Subcutaneous adipose tissue (tissue), 4 donors: ENCODE measurements around the gene RAD51B. TPM values are rescaled to one million over a fixed set of nuclear protein-coding genes. Genes with fewer than 3 reads are reported as not detected.

Experiments
- total RNA-seq, 4 donors: library from RNA; depleted of rRNA; stranded (reverse); fragments of >200 nt; gene quantifications; one replicate each; pipeline ENCODE4 v1.1.0, GENCODE V29; 2016
- TF ChIP-seq, protein P1 (sequence below): fragments of 450-650 bp; IDR thresholded peaks from one replicate; pipeline ENCODE4 v1.5.1; 2016; ENCODE audit warnings: low read depth, mild to moderate bottlenecking, control low read depth, antibody characterized with exemption, moderate library complexity

Gene RAD51B
- total RNA-seq, 4 donors from 2014 or later: 9.7 to 24.1 (median 16.7) TPM

DNA sequence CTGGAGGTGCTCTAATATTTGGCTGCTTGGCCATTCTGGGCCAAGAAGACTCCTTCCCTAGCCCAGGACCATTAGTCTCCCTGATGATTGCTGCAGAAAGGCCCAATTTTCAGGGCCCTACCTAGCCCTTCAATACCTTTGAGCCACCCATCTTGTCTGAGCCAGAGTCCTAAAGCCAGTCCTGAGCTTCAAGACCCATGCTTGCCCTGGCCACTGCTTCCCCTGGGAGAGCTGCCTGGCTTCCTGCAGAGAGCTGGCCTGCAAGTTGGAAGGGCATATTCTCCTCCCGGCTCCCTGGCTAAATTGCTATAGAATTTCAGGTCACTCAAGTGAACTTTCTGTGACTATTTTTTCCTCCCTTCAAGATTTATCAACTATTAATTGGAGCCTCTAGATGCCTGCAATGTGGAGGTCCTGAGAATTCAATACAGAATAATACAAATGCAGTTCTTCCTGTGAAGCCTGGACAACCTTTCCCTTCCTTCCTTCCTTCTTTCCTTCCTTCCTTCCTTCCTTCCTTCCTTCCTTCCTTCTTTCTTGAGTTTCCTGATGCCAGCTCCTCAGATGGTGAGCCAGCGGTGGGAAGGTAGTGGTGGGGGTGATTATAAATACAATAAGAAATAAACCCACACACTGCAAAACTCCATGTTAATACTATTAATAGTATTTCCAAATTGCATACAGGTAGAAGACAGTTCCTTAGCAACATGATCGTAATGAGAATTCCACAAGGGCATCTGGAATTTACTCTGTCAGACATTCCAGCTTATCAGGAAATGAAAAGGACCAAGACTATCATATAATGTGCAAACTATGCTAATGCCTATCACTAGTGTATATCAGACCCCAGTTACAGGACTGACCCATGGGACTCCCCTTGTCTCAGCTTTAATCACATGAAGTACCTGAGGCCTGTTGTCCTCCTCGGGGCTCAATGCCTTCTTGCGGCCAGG is 865.2 kb downstream of the RAD51B start:
- TF ChIP-seq, protein P1, sequence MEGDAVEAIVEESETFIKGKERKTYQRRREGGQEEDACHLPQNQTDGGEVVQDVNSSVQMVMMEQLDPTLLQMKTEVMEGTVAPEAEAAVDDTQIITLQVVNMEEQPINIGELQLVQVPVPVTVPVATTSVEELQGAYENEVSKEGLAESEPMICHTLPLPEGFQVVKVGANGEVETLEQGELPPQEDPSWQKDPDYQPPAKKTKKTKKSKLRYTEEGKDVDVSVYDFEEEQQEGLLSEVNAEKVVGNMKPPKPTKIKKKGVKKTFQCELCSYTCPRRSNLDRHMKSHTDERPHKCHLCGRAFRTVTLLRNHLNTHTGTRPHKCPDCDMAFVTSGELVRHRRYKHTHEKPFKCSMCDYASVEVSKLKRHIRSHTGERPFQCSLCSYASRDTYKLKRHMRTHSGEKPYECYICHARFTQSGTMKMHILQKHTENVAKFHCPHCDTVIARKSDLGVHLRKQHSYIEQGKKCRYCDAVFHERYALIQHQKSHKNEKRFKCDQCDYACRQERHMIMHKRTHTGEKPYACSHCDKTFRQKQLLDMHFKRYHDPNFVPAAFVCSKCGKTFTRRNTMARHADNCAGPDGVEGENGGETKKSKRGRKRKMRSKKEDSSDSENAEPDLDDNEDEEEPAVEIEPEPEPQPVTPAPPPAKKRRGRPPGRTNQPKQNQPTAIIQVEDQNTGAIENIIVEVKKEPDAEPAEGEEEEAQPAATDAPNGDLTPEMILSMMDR: no peak

DNA sequence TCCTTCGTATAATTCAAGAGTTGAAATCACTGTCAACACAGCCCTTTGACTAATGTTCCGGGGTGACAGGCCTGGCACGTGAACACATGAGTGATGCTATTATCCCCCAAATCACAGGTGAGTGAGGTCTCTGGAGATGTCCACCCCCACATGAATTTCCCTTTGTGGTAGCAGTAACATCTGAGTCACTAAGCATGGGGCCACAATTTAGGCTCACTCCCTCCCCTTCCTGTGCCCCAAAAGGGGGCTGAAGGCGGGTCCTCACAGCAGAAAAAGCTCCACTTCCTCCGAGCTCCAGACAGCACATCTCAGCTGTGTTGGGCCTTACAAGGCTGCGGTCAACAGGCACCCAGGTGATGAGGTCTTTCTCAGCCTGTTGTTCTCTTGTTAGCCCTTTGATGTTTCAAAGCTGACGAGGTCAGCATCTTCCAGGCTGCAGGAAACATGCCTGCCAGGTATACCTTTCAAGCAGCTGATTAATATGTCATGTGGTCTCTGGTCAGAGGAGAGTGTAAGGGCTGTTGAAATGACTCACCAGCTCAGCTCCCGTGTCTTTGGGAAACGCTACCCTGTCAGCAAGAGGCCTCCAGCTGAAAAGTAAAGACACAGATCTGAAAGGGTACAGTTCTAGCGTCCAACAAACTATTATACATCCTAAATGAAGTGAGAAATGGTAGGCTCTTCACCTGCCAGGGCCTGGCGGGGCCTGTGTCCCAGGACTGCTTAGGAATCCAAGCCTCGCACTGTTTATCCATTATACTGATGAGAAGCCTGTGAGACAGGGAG is 866.0 kb downstream of the RAD51B start:
- TF ChIP-seq, protein P1: no peak

DNA sequence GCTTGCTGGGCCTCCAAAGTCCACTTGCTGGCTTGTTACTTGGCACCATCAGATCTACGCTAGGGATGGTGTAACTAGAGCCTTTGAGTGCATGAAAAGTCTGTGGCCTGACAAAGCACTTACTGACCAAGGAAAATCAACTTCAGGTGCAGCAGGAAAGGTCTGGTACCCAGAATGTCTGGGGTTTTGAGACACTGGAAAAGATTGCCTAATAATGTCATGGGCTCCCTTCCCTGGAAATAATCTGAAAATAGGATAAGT is 866.6 kb downstream of the RAD51B start:
- TF ChIP-seq, protein P1: no peak

DNA sequence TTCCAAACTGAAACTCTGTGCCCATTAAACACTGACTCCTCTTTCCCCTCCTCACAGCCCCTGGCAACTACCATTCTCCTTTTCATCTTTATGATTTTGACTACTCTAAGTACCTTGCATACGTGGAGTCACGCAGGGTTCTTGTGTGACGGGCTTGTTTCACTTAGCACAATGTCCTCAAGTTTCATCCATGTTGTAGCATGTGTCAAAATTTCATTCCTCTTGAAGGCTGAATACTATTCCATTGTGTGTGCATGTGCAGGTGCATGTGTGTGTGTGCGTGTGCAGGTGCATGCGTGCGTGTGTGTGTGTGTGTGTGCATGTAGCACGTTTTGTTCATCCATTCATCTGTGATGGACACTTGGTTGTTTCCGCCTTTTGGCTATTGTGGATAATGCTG is 867.1 kb downstream of the RAD51B start:
- TF ChIP-seq, protein P1: no peak

DNA sequence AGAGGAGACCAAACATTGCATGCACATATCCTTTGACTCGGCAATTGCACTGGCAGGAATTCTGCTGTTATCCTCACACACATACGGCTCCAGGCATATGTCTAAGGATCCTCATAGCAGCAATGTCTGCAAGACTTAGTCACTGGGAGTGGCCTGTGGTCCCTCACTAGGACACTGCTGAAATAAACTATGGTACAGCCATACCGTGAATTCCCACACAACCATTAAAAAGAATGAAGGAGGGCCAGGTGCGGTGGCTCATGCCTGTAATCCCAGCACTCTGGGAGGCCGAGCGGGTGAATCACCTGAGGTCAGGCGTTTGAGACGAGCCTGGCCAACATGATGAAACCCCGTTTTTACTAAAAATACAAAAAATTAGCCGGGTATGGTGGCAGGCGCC is 868.2 kb downstream of the RAD51B start:
- TF ChIP-seq, protein P1: no peak

DNA sequence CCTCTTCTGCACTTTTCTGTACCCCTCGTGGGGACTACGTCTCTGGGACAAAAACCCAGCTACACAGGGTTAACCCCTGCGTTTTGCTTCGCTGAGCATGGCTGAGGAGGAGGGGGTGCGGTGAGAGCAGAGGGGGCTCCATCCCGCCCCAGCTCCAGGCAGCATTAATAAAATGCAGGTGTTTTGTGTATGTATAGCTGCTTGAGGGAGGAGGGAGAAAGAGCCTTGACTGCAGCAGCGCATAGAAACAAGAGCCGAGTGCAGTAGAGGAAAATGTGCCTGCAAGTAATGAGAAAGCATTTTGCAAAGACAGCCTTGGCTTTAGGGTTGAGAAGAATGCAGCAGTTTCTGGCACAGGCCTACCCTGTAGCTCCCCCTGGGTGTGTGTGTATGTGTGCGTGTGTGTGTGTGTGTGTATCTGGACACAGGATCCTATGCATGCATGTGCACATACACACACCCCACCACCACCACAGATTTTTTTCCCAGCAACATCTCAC is 869.3 kb downstream of the RAD51B start:
- TF ChIP-seq, protein P1: no peak

DNA sequence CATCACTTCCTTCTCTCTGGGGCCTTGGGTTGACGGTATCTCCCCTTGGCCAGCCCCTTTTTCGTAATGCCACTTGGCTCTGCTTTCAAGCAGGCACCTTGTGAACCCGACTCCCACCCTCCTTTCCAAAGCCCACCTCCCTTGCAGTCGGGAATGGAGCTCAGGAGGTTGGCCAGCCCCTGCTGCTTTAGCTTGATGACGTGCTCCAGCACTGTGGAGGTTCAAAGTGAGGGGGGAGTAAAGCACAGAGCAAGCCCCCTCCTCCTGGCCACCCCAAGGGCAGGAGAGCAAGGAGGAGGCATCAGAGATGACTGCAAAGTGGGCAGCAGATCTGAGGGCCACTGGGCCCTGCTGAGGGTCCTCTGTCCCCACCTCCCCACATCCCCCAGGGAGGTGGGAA is 869.9 kb downstream of the RAD51B start:
- TF ChIP-seq, protein P1: no peak
